Astrocyte of the spinal cord (primary cell): Measurements from ENCODE around the gene YPEL3.

Experiments
- DNase-seq: peaks from one replicate; pipeline ENCODE4 v3.0.0; 2011; ENCODE audit warnings: low read depth, low spot score
- H3K4me3 ChIP-seq: 2 replicates; pipeline ENCODE4 v1.5.1; 2011; ENCODE audit warnings: low read depth, mild to moderate bottlenecking, low read length, moderate library complexity
- CTCF ChIP-seq: IDR thresholded peaks from 2 replicates; pipeline ENCODE4 v1.5.1; 2012; ENCODE audit warnings: low read depth, mild to moderate bottlenecking, low read length, inconsistent platforms
- in situ Hi-C: cut with HindIII; loops from 2 replicates; pipeline ENCODE4 v1.10.0; 2017; ENCODE audit warnings: low sequenced_read_pairs

Gene YPEL3

GRCh38 chr16:30141750-30142149 is 45.7 kb upstream of the YPEL3 start:
- no peak for TF ChIP-seq CTCF
- in situ Hi-C loops = no loop called here
- no peak for DNase-seq
- no peak overlapping the region for H3K4me3 ChIP-seq

- no peak overlapping the region for H3K4me3 ChIP-seq
- no peak for TF ChIP-seq CTCF
- in situ Hi-C loops = no loop called here
- no peak for DNase-seq
These were observed 43.8 kb upstream of the YPEL3 start for GRCh38 chr16:30139583-30140481.

- H3K4me3 ChIP-seq = no peak overlapping the region
- no peak for TF ChIP-seq CTCF
- no peak for DNase-seq
- in situ Hi-C loops = no loop called here
These were observed 41.9 kb upstream of the YPEL3 start for GRCh38 chr16:30137897-30138296.

GRCh38 chr16:30136971-30137605 is 41.1 kb upstream of the YPEL3 start:
- no peak for TF ChIP-seq CTCF
- no peak overlapping the region for H3K4me3 ChIP-seq
- in situ Hi-C loops = no loop called here
- DNase-seq = no peak

- TF ChIP-seq CTCF = no peak
- no peak for DNase-seq
- H3K4me3 ChIP-seq = no peak overlapping the region
- in situ Hi-C loops = no loop called here
These were observed 36.6 kb upstream of the YPEL3 start for GRCh38 chr16:30132591-30132990.

GRCh38 chr16:30131869-30132475 is 36.0 kb upstream of the YPEL3 start:
- no peak for TF ChIP-seq CTCF
- H3K4me3 ChIP-seq = no peak overlapping the region
- in situ Hi-C loops = no loop called here
- DNase-seq = no peak
